Thyroid gland (tissue), 4 donors: ENCODE data around the gene NCKAP5. TPM values are rescaled to one million over a fixed set of nuclear protein-coding genes. Genes with fewer than 3 reads are reported as not detected.

Source experiments
- DNase-seq, 2 donors: peaks; one replicate each; pipeline ENCODE4 v3.0.0-alpha.2; 2019
- H3K27ac ChIP-seq, 3 donors: fragments of 200-600 bp; sonication (generic); 1 replicate in 2 of 3; 2 replicates in 1 of 3; pipeline ENCODE4 v1.5.1; 2016 to 2019; ENCODE audit warnings: mild to moderate bottlenecking in 1 of 3, moderate library complexity in 1 of 3
- H3K27me3 ChIP-seq: fragments of 200-600 bp; sonication (generic); one replicate; pipeline ENCODE4 v1.5.1; 2019
- H3K36me3 ChIP-seq, 2 donors: fragments of 200-600 bp; sonication (generic); one replicate each; pipeline ENCODE4 v1.5.1; 2016 to 2019
- H3K4me1 ChIP-seq, 2 donors: fragments of 200-600 bp; sonication (generic); one replicate each; pipeline ENCODE4 v1.5.1; 2017 to 2019
- H3K4me3 ChIP-seq, 3 donors: fragments of 200-600 bp; sonication (generic); replicated peaks in 1 of 3; 1 replicate in 2 of 3; 2 replicates in 1 of 3; pipeline ENCODE4 v1.5.1; 2016; ENCODE audit warnings: mild to moderate bottlenecking in 1 of 3
- H3K9me3 ChIP-seq: fragments of 200-600 bp; sonication (generic); one replicate; pipeline ENCODE4 v1.5.1; 2017
- POLR2A ChIP-seq, 2 donors: fragments of 450-650 bp; IDR thresholded peaks; one replicate each; pipeline ENCODE4 v1.6.1; 2017; ENCODE audit warnings: antibody characterized with exemption in 2 of 2, mild to moderate bottlenecking in 2 of 2, moderate library complexity in 1 of 2
- WGBS, 2 donors: methylation state at CpG; one replicate each; pipeline ENCODE4 v1.1.5; 2017; 5-methylcytosine and 5-hydroxymethylcytosine counted together
- intact Hi-C: fragments of 100-400 bp; cut with DNase I; formaldehyde crosslinking; loops from one replicate; pipeline ENCODE4 v1.15.1; 2023
- total RNA-seq, 4 donors: library from RNA; depleted of rRNA; stranded (reverse); fragments of >200 nt; gene quantifications; one replicate each; pipeline ENCODE4 v1.2.3, GENCODE V29; 2016
- TF ChIP-seq, protein P1 (sequence below), 6 experiments: fragments of 200-600 bp in 3 of 6; fragments of 450-650 bp in 3 of 6; sonication (generic) in 3 of 6; IDR thresholded peaks; one replicate each; pipeline ENCODE4 v1.5.1; 2016 to 2019; ENCODE audit warnings: antibody characterized with exemption in 6 of 6, mild to moderate bottlenecking in 2 of 6, inconsistent platforms in 1 of 6, moderate library complexity in 1 of 6

Gene NCKAP5
- total RNA-seq, 4 donors from 2014 or later, result 0.45 to 1.2 (median 0.76) TPM

DNA sequence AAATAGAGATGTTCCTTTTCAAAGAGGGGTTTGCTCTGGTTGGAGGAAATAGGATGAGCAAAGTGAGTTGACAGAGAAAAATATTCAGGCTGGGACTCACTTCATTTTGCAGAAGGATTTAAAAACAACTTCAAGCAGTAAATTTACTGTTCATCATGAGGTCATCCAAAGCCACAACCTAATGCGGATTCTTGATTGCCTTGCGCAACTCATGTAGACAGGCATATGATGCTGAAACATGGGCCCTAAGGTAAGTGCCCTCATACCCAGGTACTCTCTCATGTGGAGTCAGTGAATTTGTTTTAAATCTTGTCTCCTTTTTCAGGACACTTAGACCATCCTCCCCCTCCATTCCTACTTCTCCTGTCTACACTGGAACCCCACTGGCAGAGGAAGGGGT lies 846.3 kb downstream of the NCKAP5 start:
- no peak for DNase-seq
- intact Hi-C loops, result no loop called here
- H3K9me3 ChIP-seq, result no peaks in the 10 kb centered on the region
- no peaks in the 10 kb centered on the region for H3K4me1 ChIP-seq
- H3K27ac ChIP-seq, result no peak overlapping the region
- TF ChIP-seq, protein P1, sequence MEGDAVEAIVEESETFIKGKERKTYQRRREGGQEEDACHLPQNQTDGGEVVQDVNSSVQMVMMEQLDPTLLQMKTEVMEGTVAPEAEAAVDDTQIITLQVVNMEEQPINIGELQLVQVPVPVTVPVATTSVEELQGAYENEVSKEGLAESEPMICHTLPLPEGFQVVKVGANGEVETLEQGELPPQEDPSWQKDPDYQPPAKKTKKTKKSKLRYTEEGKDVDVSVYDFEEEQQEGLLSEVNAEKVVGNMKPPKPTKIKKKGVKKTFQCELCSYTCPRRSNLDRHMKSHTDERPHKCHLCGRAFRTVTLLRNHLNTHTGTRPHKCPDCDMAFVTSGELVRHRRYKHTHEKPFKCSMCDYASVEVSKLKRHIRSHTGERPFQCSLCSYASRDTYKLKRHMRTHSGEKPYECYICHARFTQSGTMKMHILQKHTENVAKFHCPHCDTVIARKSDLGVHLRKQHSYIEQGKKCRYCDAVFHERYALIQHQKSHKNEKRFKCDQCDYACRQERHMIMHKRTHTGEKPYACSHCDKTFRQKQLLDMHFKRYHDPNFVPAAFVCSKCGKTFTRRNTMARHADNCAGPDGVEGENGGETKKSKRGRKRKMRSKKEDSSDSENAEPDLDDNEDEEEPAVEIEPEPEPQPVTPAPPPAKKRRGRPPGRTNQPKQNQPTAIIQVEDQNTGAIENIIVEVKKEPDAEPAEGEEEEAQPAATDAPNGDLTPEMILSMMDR (IDR thresholded peaks at IDR 0.05), result no peak
- TF ChIP-seq POLR2A (IDR thresholded peaks at IDR 0.05), result no peak
- no peaks in the 10 kb centered on the region for H3K27me3 ChIP-seq
- no peak overlapping the region for H3K4me3 ChIP-seq
- WGBS, 2 donors, result 94 to 97% methylated on average over 2 of the region's 2 CpGs
- no peaks in the 10 kb centered on the region for H3K36me3 ChIP-seq

DNA sequence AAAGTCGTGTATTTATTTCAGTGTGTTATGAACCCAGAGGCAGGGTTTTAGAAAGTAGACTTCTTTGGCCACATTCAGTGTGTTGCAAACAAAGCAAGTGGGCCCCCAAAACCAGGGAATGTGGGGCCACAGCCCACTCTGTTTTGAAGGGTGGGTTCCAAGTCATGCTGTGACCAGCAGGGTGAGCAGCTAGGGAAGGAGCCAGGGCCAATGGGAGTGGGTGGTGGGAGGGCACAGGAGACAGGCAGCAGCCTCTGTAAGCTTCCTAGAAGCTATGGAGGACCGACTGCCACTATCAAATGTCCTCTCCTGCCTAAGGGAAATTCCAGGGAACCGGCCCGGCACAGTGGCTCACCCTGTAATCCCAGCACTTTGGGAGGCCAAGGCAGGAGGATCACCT lies 847.9 kb downstream of the NCKAP5 start:
- H3K9me3 ChIP-seq, result no peaks in the 10 kb centered on the region
- TF ChIP-seq, protein P1 (IDR thresholded peaks at IDR 0.05), result no peak
- no peak for TF ChIP-seq POLR2A (IDR thresholded peaks at IDR 0.05)
- intact Hi-C loops, result no loop called here
- no peak overlapping the region for H3K27ac ChIP-seq
- DNase-seq, result no peak
- H3K36me3 ChIP-seq, result no peaks in the 10 kb centered on the region
- WGBS, 2 donors, result 83 to 89% methylated on average over 4 of the region's 4 CpGs
- H3K4me3 ChIP-seq, result no peak overlapping the region
- H3K4me1 ChIP-seq, result no peaks in the 10 kb centered on the region
- no peaks in the 10 kb centered on the region for H3K27me3 ChIP-seq

DNA sequence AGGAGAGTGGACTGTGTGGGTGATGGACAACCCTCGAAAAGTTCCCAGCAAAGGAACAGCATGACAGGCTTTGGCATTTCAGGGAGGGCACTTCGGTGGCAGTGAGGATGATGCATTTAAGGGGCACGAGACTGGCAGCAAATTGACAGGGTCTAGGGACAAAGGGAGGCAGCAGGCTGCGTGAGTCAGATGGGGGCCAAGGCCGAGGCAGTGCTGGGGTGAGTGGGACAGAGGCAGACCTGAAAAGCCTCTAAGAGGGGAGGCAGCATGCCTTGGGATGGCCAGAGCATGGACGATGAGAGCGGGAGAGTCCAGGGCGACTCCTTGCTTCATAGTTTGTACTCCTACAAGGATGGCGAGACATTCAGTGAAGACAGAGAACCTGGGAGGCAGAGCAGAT lies 848.8 kb downstream of the NCKAP5 start:
- no peaks in the 10 kb centered on the region for H3K9me3 ChIP-seq
- H3K4me3 ChIP-seq, result no peak overlapping the region
- TF ChIP-seq, protein P1 (IDR thresholded peaks at IDR 0.05), result no peak
- no peak for TF ChIP-seq POLR2A (IDR thresholded peaks at IDR 0.05)
- no peak overlapping the region for H3K27ac ChIP-seq
- no peaks in the 10 kb centered on the region for H3K36me3 ChIP-seq
- no peaks in the 10 kb centered on the region for H3K27me3 ChIP-seq
- no peak for DNase-seq
- 89 to 93% methylated on average over 9 of the region's 9 CpGs for WGBS, 2 donors
- no peaks in the 10 kb centered on the region for H3K4me1 ChIP-seq
- intact Hi-C loops, result no loop called here

DNA sequence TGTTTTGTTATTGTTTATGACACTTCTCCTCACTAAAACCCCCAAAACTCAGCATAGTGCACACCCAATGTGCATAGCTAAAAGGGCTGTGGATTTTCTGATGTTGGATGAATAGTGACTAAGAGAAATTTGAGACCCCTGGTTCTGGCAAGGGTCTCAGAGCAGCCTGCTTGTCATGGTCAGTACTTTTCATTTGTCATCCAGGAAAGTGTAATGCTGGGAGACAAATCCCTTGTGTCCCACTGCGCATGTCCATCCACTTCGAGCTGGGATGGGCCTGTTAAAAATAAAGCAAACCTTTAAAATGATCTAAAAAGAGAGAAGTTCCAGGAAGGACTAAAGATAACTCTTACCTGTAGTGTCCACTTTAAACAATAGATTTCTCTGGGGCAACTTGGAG lies 851.3 kb downstream of the NCKAP5 start:
- DNase-seq, result no peak
- no peak overlapping the region for H3K4me3 ChIP-seq
- H3K36me3 ChIP-seq, result no peaks in the 10 kb centered on the region
- H3K27me3 ChIP-seq, result no peaks in the 10 kb centered on the region
- H3K27ac ChIP-seq, result no peak overlapping the region
- H3K9me3 ChIP-seq, result no peaks in the 10 kb centered on the region
- WGBS, 2 donors, result 70 to 76% methylated on average over 2 of the region's 2 CpGs
- H3K4me1 ChIP-seq, result no peaks in the 10 kb centered on the region
- intact Hi-C loops, result no loop called here
- no peak for TF ChIP-seq POLR2A (IDR thresholded peaks at IDR 0.05)
- TF ChIP-seq, protein P1 (IDR thresholded peaks at IDR 0.05), result no peak

DNA sequence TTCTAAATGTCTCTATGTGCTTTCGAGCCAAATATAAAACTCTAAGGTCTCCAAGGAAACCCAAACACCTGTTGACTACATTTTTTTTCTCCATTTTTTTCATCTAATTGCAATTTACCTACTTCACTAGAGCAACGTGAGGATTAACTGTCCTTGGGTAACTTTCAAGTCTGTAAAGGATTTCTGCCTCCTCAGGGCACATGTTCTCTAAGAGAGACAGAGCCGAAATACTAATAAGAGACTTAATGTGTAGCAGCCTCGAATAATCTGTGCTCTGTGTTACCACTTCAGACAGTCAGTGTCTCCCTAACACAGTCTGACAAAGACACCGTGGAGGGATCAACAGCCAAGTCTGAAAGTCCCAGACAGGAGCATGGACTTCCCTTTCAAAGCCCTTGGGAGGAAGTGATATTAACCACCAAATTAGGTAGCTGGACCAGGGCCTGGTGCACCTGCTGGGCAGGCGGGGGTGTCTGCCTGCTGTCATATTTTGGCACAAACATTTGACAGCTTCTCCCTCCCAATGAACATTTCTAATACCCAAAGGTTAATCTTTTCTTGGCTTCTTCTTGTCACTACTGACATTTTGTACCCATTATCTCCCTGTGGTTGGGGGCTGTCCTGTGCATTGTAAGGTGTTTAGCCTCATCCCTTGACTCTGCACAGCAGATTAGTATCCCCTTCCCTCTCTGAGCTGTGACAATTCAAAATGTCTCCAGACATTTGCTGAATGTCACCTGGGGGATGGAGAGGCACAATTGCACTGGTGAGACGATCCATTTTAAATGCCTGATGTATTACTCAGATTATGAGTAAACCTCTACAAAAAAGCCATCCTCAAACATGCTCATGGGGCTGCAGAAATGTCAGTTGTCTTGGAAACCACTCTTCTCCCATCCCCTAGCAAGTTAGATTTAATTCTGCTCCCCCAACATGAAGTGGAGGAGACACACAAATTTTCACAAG lies 852.6 kb downstream of the NCKAP5 start:
- Histone ChIP-seq H3K9me3 (no peaks in the 10 kb centered on the region), H3K27me3 (no peaks in the 10 kb centered on the region), H3K27ac (no peak overlapping the region), H3K4me3 (no peak overlapping the region), H3K36me3 (no peaks in the 10 kb centered on the region), H3K4me1 (no peaks in the 10 kb centered on the region)
- DNase-seq, result no peak
- TF ChIP-seq POLR2A (IDR thresholded peaks at IDR 0.05), result no peak
- TF ChIP-seq, protein P1 (IDR thresholded peaks at IDR 0.05), result no peak
- 66 to 79% methylated on average over 7 of the region's 7 CpGs for WGBS, 2 donors
- intact Hi-C loops, result no loop called here
